B cell (primary cell): ENCODE measurements around the gene NCS1.
"Not testable (repeated sequence)": the region's sequence is repeated elsewhere in the genome, so short reads cannot be mapped to it uniquely, and the experiment has no call there.

Experiments
- EZH2 ChIP-seq: IDR thresholded peaks from 2 replicates; pipeline ENCODE4 v1.6.1; 2012; ENCODE audit warnings: borderline replicate concordance, low read depth, mild to moderate bottlenecking, moderate library complexity, low read length; ENCODE audit not compliant: insufficient read depth, poor library complexity, severe bottlenecking
- TF ChIP-seq, protein P1 (sequence below): fragments of 200-600 bp; IDR thresholded peaks from one replicate; pipeline ENCODE4 v1.8.0; 2022; ENCODE audit warnings: antibody characterized with exemption, mild to moderate bottlenecking

DNA sequence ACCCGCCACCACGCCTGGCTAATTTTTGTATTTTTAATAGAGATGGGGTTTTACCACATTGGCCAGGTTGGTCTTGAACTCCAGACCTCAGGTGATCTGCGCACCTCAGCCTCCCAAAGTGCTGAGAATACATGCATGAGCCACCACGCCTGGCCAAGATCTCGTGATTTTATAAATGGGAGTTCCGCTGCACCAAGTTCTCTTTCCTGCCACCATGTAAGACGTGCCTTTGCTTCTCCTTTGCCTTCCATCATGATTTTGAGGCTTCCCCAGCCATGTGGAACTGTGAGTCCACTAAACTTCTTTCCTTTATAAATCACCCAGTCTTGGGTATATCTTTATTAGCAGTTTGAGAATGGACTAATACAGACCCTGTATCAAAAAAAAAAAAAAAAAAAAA lies 85.9 kb downstream of the NCS1 start:
- TF ChIP-seq, protein P1, sequence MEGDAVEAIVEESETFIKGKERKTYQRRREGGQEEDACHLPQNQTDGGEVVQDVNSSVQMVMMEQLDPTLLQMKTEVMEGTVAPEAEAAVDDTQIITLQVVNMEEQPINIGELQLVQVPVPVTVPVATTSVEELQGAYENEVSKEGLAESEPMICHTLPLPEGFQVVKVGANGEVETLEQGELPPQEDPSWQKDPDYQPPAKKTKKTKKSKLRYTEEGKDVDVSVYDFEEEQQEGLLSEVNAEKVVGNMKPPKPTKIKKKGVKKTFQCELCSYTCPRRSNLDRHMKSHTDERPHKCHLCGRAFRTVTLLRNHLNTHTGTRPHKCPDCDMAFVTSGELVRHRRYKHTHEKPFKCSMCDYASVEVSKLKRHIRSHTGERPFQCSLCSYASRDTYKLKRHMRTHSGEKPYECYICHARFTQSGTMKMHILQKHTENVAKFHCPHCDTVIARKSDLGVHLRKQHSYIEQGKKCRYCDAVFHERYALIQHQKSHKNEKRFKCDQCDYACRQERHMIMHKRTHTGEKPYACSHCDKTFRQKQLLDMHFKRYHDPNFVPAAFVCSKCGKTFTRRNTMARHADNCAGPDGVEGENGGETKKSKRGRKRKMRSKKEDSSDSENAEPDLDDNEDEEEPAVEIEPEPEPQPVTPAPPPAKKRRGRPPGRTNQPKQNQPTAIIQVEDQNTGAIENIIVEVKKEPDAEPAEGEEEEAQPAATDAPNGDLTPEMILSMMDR = not testable (repeated sequence)
- TF ChIP-seq EZH2 = not testable (repeated sequence)
